Hematopoietic multipotent progenitor cell (in vitro differentiated cells): ENCODE data around the gene STT3B. TPM values are rescaled to one million over a fixed set of nuclear protein-coding genes. Genes with fewer than 3 reads are reported as not detected.

Experiments
- DNase-seq, 3 donors: peaks; one replicate each; pipeline ENCODE4 v3.0.0-alpha.2; 2011 to 2015; ENCODE audit warnings: low read depth in 2 of 3, low spot score in 2 of 3
- total RNA-seq: library from RNA; depleted of rRNA; stranded (reverse); fragments of >200 nt; gene quantifications from one replicate; pipeline ENCODE4 v1.2.3, GENCODE V29; 2012

The STT3B gene
- total RNA-seq, 1 donor: 167 TPM

GRCh38 chr3:31636694-31637442, 104.1 kb downstream of the STT3B start:
- DNase-seq: peak in 1 of 3 donors; percentile 44

GRCh38 chr3:31639828-31640227, 107.1 kb downstream of the STT3B start:
- no peak for DNase-seq

- DNase-seq: no peak
These were observed 112.5 kb downstream of the STT3B start for GRCh38 chr3:31645256-31645655.

- no peak for DNase-seq
These were observed 115.7 kb downstream of the STT3B start for GRCh38 chr3:31648286-31648968.

GRCh38 chr3:31652296-31652695, 119.6 kb downstream of the STT3B start:
- DNase-seq: peak in 1 of 3 donors; percentile 28

GRCh38 chr3:31653464-31653863, 120.7 kb downstream of the STT3B start:
- DNase-seq: no peak

GRCh38 chr3:31654998-31655397, 122.3 kb downstream of the STT3B start:
- no peak for DNase-seq

GRCh38 chr3:31659246-31659645, 126.5 kb downstream of the STT3B start:
- no peak for DNase-seq

- no peak for DNase-seq
These were observed 128.6 kb downstream of the STT3B start for GRCh38 chr3:31661286-31661685.

- DNase-seq: peak in 1 of 3 donors; percentile 24
These were observed 129.4 kb downstream of the STT3B start for GRCh38 chr3:31661993-31662670.

GRCh38 chr3:31664031-31664430, 131.3 kb downstream of the STT3B start:
- DNase-seq: no peak

- no peak for DNase-seq
These were observed 134.9 kb downstream of the STT3B start for GRCh38 chr3:31667582-31667981.

GRCh38 chr3:31668242-31668641, 135.5 kb downstream of the STT3B start:
- no peak for DNase-seq

GRCh38 chr3:31670136-31670535, 137.4 kb downstream of the STT3B start:
- DNase-seq: no peak

- no peak for DNase-seq
These were observed 138.0 kb downstream of the STT3B start for GRCh38 chr3:31670722-31671121.

GRCh38 chr3:31671451-31671850, 138.7 kb downstream of the STT3B start:
- DNase-seq: no peak

- no peak for DNase-seq
These were observed 139.3 kb downstream of the STT3B start for GRCh38 chr3:31671976-31672375.

GRCh38 chr3:31673950-31674349, 141.2 kb downstream of the STT3B start:
- DNase-seq: no peak

GRCh38 chr3:31676556-31676955, 143.8 kb downstream of the STT3B start:
- no peak for DNase-seq

- DNase-seq: no peak
These were observed 147.5 kb downstream of the STT3B start for GRCh38 chr3:31680072-31680870.
